KMS-11 (cell line): Measurements from ENCODE around the gene MARCHF10.

Experiments
- H2AFZ ChIP-seq: fragments of 200-600 bp; sonication (generic); 2 replicates; pipeline ENCODE4 v1.6.1; 2016; ENCODE audit warnings: antibody characterized with exemption, mixed run types, low read depth
- H3K27ac ChIP-seq: fragments of 200-600 bp; sonication (generic); 2 replicates; pipeline ENCODE4 v1.6.1; 2016; ENCODE audit warnings: mild to moderate bottlenecking, mixed run types
- H3K27me3 ChIP-seq: fragments of 200-600 bp; sonication (generic); 2 replicates; pipeline ENCODE4 v1.6.1; 2017; ENCODE audit warnings: mild to moderate bottlenecking, low read depth, mixed run types, moderate library complexity; ENCODE audit not compliant: insufficient read depth
- H3K36me3 ChIP-seq: fragments of 200-600 bp; sonication (generic); 2 replicates; pipeline ENCODE4 v1.6.1; 2017; ENCODE audit warnings: mild to moderate bottlenecking, mixed run types; ENCODE audit not compliant: insufficient read depth
- H3K4me1 ChIP-seq: fragments of 200-600 bp; sonication (generic); 2 replicates; pipeline ENCODE4 v1.6.1; 2016; ENCODE audit warnings: mild to moderate bottlenecking, low read depth, mixed run types; ENCODE audit not compliant: poor library complexity, severe bottlenecking
- H3K4me2 ChIP-seq: fragments of 200-600 bp; sonication (generic); 2 replicates; pipeline ENCODE4 v1.7.0; 2016; ENCODE audit warnings: mild to moderate bottlenecking, mixed run types
- H3K4me3 ChIP-seq: fragments of 200-600 bp; sonication (generic); IDR thresholded peaks from 2 replicates; pipeline ENCODE4 v1.6.1; 2017; ENCODE audit warnings: low read depth, low read length, mixed read lengths; ENCODE audit not compliant: insufficient read depth
- H3K79me2 ChIP-seq: fragments of 200-600 bp; sonication (generic); 2 replicates; pipeline ENCODE4 v1.6.1; 2016; ENCODE audit warnings: low read depth, mixed run types; ENCODE audit not compliant: insufficient read depth
- H3K9ac ChIP-seq: fragments of 200-600 bp; sonication (generic); 2 replicates; pipeline ENCODE4 v1.6.1; 2016; ENCODE audit warnings: mild to moderate bottlenecking, mixed run types
- H4K20me1 ChIP-seq: fragments of 200-600 bp; sonication (generic); 2 replicates; pipeline ENCODE4 v1.6.1; 2016; ENCODE audit warnings: mild to moderate bottlenecking, mixed run types; ENCODE audit not compliant: insufficient read depth
- CTCF ChIP-seq: fragments of 200-600 bp; sonication (generic); conservative IDR thresholded peaks from 2 replicates; pipeline ENCODE4 v1.6.1; 2017; ENCODE audit warnings: low read depth, mild to moderate bottlenecking, antibody characterized with exemption, low read length, moderate library complexity, mixed read lengths

MARCHF10 gene

DNA sequence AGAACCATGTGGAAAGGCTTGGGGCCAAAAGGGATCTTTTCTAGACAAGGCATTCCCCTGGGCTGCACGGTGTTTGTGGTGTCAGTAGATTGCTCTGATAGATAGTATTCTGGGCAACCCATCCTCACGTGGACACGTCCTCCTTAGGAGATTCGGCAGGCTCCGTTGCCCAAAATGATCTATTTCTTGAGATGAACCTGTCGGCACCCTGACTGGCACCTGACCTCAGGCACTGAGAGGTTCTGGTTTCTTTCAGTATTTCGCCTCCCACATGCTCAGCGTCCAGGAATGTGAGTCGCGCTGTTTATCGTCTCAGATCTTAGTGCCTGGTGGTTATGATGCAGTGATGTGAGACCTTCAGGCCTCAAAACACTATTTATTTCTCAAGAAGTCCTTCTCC, 89.7 kb downstream of the MARCHF10 start:
- H3K4me1 ChIP-seq = no peaks in the 10 kb centered on the region
- TF ChIP-seq CTCF = no peak
- no peaks in the 10 kb centered on the region for H4K20me1 ChIP-seq
- H3K79me2 ChIP-seq = no peaks in the 10 kb centered on the region
- H3K4me2 ChIP-seq = no peak overlapping the region
- H3K4me3 ChIP-seq = no peak overlapping the region
- H3K36me3 ChIP-seq = no peaks in the 10 kb centered on the region
- no peak overlapping the region for H3K9ac ChIP-seq
- no peak overlapping the region for H2AFZ ChIP-seq
- no peak overlapping the region for H3K27ac ChIP-seq
- H3K27me3 ChIP-seq = peaks cover 10% of the 10 kb centered on the region

DNA sequence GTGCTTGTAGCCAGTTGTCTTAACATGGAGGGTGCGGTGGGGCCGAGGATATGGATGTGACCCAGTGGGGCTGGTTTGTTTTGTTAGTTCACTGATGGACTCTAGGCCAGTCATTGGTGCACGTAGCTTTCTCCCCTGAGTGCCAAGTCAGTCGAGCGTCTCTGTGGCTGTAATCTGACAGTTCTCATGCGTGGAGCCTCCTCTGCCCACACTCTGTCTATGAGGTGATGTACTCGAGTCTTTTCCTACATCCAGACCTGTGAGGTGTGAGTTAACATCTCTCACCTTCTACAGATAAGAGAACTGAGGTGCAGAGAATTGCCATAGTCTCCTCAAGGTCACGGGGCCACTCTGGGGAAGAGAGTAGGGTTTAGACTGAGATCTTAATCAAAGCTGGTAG, 90.2 kb downstream of the MARCHF10 start:
- TF ChIP-seq CTCF = no peak
- Histone ChIP-seq H3K27ac (no peak overlapping the region), H3K4me3 (no peak overlapping the region), H3K36me3 (no peaks in the 10 kb centered on the region), H3K9ac (no peak overlapping the region), H3K4me2 (no peak overlapping the region), H3K79me2 (no peaks in the 10 kb centered on the region), H4K20me1 (no peaks in the 10 kb centered on the region), H3K27me3 (peaks cover 10% of the 10 kb centered on the region), H3K4me1 (no peaks in the 10 kb centered on the region), H2AFZ (no peak overlapping the region)

DNA sequence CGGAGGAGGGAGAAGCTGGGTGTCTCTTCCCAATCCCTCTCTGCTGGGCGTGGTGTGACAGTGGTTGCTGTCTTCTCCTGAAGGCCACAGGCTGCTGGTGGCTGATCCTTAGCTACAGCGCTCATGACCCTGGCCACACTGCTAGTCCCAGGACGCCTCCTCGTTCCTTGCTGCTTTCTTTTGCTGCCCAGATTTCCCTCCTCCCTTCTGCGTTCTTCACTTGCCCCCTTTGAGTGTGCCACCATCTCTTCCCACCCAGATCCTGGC, 90.6 kb downstream of the MARCHF10 start:
- no peak overlapping the region for H3K4me3 ChIP-seq
- no peak for TF ChIP-seq CTCF
- H3K9ac ChIP-seq = no peak overlapping the region
- H3K27ac ChIP-seq = no peak overlapping the region
- H3K36me3 ChIP-seq = no peaks in the 10 kb centered on the region
- no peaks in the 10 kb centered on the region for H3K4me1 ChIP-seq
- H3K79me2 ChIP-seq = no peaks in the 10 kb centered on the region
- no peak overlapping the region for H2AFZ ChIP-seq
- H3K4me2 ChIP-seq = no peak overlapping the region
- no peaks in the 10 kb centered on the region for H4K20me1 ChIP-seq
- H3K27me3 ChIP-seq = peaks cover 10% of the 10 kb centered on the region

- Histone ChIP-seq H3K36me3 (no peaks in the 10 kb centered on the region), H3K27me3 (peaks cover 10% of the 10 kb centered on the region), H3K4me3 (no peak overlapping the region), H3K27ac (no peak overlapping the region), H4K20me1 (no peaks in the 10 kb centered on the region), H3K79me2 (no peaks in the 10 kb centered on the region), H3K4me2 (no peak overlapping the region), H3K4me1 (no peaks in the 10 kb centered on the region), H2AFZ (no peak overlapping the region), H3K9ac (no peak overlapping the region)
- TF ChIP-seq CTCF = no peak
These were observed 91.1 kb downstream of the MARCHF10 start for GRCh38 chr17:62716834-62717588.
